Measurements from ENCODE around the gene RLN1. TPM values are rescaled to one million over a fixed set of nuclear protein-coding genes. Genes with fewer than 3 reads are reported as not detected.
"Not testable (repeated sequence)": the region's sequence is repeated elsewhere in the genome, so short reads cannot be mapped to it uniquely, and the experiment has no call there.

RLN1 gene, protein sequence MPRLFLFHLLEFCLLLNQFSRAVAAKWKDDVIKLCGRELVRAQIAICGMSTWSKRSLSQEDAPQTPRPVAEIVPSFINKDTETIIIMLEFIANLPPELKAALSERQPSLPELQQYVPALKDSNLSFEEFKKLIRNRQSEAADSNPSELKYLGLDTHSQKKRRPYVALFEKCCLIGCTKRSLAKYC
- 0.37 TPM in 1 of 2 replicates, not detected in the other for total RNA-seq (2014; rRNA removed; shearing (Covaris generic); ENCODE audit: low replicate concordance)

DNA sequence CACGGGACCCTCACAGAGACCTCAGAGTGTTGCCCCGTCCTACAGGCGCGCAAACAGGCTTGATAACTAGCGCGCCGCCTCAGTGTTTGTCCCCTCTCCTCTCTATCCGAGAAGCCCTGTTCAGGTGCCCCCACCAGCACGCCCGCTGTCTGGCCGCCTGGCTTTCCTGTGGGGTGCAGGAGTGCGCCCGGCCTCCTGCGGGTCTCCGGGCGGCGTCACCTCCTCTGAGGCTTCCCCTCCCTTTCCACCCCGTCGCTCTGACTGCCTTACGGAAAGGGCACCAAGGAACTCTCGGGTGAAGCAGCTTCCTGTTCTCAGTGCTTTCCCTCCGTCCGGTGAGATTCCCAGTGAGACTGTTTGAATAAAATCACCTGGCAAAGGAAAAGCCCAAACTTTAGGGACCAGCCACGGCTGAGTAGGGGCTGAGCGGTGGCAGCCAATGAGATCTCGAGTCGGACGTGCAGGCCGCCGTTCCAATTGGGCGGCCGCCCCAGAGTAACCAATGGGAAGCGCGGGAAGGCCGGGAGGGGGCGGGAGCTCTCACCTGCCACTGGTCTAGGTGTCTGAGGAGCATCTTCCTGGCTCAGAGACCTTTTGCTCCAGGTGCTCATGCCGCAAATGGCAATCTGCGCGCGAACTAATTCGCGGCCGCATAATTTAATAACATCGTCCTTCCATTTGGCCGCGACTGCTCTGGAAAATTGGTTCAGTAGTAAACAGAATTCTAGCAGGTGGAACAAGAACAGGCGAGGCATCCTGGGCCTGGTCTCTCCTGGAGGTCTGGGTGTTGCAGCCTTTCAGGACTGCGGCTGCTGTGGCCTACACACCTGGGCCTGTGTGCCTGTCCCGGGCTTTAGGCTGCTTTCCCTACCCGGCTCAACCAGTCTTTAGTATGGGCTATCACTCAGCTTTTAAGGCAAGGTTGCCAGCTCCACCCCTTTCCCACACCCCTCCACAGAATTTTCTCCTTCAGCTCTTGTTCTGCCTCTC is at the start of gene RLN1:
Gene RLN1, minus strand, starts transcription at position 885 of the 990 bp plus-strand sequence. Its CDS starts 130 bp downstream, at position 755.
- H3K4me3 ChIP-seq (ENCODE audit: low read length); H3K9me3 ChIP-seq (ENCODE audit: low read length); H3K9ac ChIP-seq (ENCODE audit: low read length); H3K27ac ChIP-seq (ENCODE audit: low read length); H3K27me3 ChIP-seq (ENCODE audit: low read length); DNase-seq; H4K20me1 ChIP-seq (ENCODE audit: insufficient read depth, low read depth, low read length); H3K9me2 ChIP-seq (replicated peaks; ENCODE audit: insufficient read depth, low read length); H3K79me2 ChIP-seq (ENCODE audit: low read length); H3K36me3 ChIP-seq (ENCODE audit: insufficient read depth, low read length): not testable (repeated sequence)
- Histone ChIP-seq H3K4me2 (ENCODE audit: low read depth, low read length, poor library complexity, severe bottlenecking) (peak within 1 kb of the TSS; percentile 10), H3K4me1 (ENCODE audit: low read length) (peaks cover 10% of the 10 kb centered on the region), H2AFZ (ENCODE audit: low read length) (peak within 1 kb of the TSS; percentile 80; the same call in 1 of the 2 replicates)

DNA sequence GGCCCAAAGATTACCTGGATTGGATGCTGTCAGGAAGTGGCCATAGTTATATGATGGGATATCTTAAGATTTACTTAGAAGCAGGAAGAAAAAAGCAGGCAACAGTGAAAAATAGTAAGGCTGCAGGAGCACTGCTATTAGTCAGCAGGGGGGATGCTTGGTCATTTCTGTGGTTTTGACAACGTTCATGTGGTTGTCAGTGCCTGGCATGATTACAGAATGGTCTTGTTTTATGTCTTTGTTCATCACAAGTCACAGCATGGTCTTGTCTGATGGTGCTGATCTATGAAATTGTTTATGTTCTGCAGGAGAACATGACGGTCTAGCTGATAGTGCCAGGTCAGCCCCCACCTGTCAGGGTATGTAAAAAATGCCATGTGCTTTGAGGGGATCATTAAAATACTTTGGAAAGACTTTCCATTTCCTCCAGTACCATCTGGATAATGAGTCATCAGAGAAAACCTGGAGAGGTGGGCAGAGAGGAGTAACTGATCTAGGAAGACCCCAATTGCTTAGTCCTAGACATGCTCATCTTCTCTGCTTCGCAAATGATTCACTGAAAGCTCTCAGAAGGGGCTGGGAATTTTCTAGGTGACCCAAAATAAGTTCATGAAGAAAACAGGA is 49.5 kb upstream of the RLN1 start:
- H3K9me2 ChIP-seq (replicated peaks; ENCODE audit: insufficient read depth, low read length): no peaks in the 10 kb centered on the region
- no peaks in the 10 kb centered on the region for H3K36me3 ChIP-seq (ENCODE audit: insufficient read depth, low read length)
- H3K27ac ChIP-seq (ENCODE audit: low read length): no peak overlapping the region
- no peak overlapping the region for H3K9ac ChIP-seq (ENCODE audit: low read length)
- H3K4me2 ChIP-seq (ENCODE audit: low read depth, low read length, poor library complexity, severe bottlenecking): no peak overlapping the region
- no peak overlapping the region for H2AFZ ChIP-seq (ENCODE audit: low read length)
- no peaks in the 10 kb centered on the region for H3K9me3 ChIP-seq (ENCODE audit: low read length)
- no peaks in the 10 kb centered on the region for H4K20me1 ChIP-seq (ENCODE audit: insufficient read depth, low read depth, low read length)
- no peak overlapping the region for H3K4me3 ChIP-seq (ENCODE audit: low read length)
- DNase-seq: no peak
- H3K79me2 ChIP-seq (ENCODE audit: low read length): no peaks in the 10 kb centered on the region
- no peaks in the 10 kb centered on the region for H3K27me3 ChIP-seq (ENCODE audit: low read length)
- peaks cover 12% of the 10 kb centered on the region for H3K4me1 ChIP-seq (ENCODE audit: low read length)

DNA sequence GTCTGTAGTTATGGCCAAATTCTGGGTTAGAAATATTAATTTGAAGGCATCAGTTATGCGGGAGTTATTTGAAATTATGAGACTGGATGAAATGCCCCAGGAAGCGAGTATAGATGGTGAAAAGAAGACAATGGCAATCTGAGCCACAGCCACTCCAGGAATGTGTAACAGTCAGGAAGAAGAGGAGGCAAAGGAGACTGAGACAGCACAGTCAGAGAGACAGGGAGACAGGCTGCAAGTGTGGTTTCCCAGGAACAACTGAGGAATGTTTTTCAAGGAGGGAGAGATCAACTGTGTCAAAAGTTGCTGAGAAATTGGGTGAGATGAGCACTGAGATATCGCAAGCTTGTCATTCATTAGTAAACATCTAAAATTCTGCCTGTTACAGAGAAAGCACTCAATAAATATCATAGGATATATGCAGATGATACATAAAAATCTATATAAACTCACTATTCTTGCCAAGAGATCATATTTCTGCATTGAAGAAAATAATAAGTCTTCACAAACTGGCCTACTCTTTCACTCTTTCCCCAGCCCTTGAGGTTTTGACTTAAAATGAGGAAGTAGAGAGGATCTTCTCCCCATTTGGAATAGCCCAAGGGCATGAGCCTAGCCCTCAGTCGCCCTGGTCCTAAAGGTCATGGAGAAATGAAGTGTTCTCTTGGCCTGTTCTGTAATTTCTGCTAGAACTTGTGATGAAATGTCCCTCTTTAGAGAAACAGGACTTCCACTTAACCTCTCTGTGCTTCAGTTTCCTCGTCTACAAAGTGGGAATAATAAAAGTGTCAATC is 48.5 kb upstream of the RLN1 start:
- H3K4me2 ChIP-seq (ENCODE audit: low read depth, low read length, poor library complexity, severe bottlenecking): no peak overlapping the region
- H3K36me3 ChIP-seq (ENCODE audit: insufficient read depth, low read length): no peaks in the 10 kb centered on the region
- DNase-seq: no peak
- H3K9ac ChIP-seq (ENCODE audit: low read length): no peak overlapping the region
- H3K9me2 ChIP-seq (replicated peaks; ENCODE audit: insufficient read depth, low read length): no peaks in the 10 kb centered on the region
- no peaks in the 10 kb centered on the region for H3K27me3 ChIP-seq (ENCODE audit: low read length)
- H3K4me1 ChIP-seq (ENCODE audit: low read length): peaks cover 12% of the 10 kb centered on the region
- H3K9me3 ChIP-seq (ENCODE audit: low read length): no peaks in the 10 kb centered on the region
- no peaks in the 10 kb centered on the region for H4K20me1 ChIP-seq (ENCODE audit: insufficient read depth, low read depth, low read length)
- no peaks in the 10 kb centered on the region for H3K79me2 ChIP-seq (ENCODE audit: low read length)
- no peak overlapping the region for H2AFZ ChIP-seq (ENCODE audit: low read length)
- H3K4me3 ChIP-seq (ENCODE audit: low read length): no peak overlapping the region
- H3K27ac ChIP-seq (ENCODE audit: low read length): no peak overlapping the region

DNA sequence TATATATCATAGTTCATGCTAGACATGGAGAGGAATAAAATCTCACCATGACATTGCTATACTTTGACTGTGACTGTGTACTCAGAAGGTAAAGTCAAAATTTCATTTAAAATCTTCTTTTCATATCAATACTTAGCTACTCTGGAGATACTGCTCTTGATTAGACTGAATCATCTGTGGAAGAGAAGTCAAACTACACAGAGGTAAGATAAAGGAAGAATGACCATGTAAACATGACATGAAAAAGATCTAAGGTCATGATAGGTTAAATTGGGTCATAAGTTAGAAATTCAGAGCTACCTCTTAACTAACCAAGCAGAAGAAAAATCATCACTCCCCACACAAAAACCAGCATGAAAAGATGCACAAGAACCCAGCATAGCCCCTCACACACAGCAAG is 44.8 kb upstream of the RLN1 start:
- no peak overlapping the region for H3K27ac ChIP-seq (ENCODE audit: low read length)
- no peak overlapping the region for H2AFZ ChIP-seq (ENCODE audit: low read length)
- H3K79me2 ChIP-seq (ENCODE audit: low read length): no peaks in the 10 kb centered on the region
- no peak overlapping the region for H3K4me3 ChIP-seq (ENCODE audit: low read length)
- no peak overlapping the region for H3K9ac ChIP-seq (ENCODE audit: low read length)
- no peaks in the 10 kb centered on the region for H3K27me3 ChIP-seq (ENCODE audit: low read length)
- H3K4me1 ChIP-seq (ENCODE audit: low read length): peaks cover 24% of the 10 kb centered on the region
- no peak for DNase-seq
- no peaks in the 10 kb centered on the region for H3K9me2 ChIP-seq (replicated peaks; ENCODE audit: insufficient read depth, low read length)
- H3K9me3 ChIP-seq (ENCODE audit: low read length): no peaks in the 10 kb centered on the region
- no peaks in the 10 kb centered on the region for H4K20me1 ChIP-seq (ENCODE audit: insufficient read depth, low read depth, low read length)
- H3K4me2 ChIP-seq (ENCODE audit: low read depth, low read length, poor library complexity, severe bottlenecking): no peak overlapping the region
- no peaks in the 10 kb centered on the region for H3K36me3 ChIP-seq (ENCODE audit: insufficient read depth, low read length)

- Histone ChIP-seq H3K9me2 (replicated peaks; ENCODE audit: insufficient read depth, low read length) (no peaks in the 10 kb centered on the region), H4K20me1 (ENCODE audit: insufficient read depth, low read depth, low read length) (no peaks in the 10 kb centered on the region), H3K4me2 (ENCODE audit: low read depth, low read length, poor library complexity, severe bottlenecking) (no peak overlapping the region), H3K4me3 (ENCODE audit: low read length) (no peak overlapping the region), H3K27me3 (ENCODE audit: low read length) (no peaks in the 10 kb centered on the region), H3K27ac (ENCODE audit: low read length) (no peak overlapping the region), H3K36me3 (ENCODE audit: insufficient read depth, low read length) (no peaks in the 10 kb centered on the region), H3K9me3 (ENCODE audit: low read length) (no peaks in the 10 kb centered on the region), H3K9ac (ENCODE audit: low read length) (no peak overlapping the region), H2AFZ (ENCODE audit: low read length) (no peak overlapping the region), H3K79me2 (ENCODE audit: low read length) (no peaks in the 10 kb centered on the region), H3K4me1 (ENCODE audit: low read length) (peaks cover 24% of the 10 kb centered on the region)
- peak; percentile 45 for DNase-seq
These were observed 42.8 kb upstream of the RLN1 start for GRCh38 chr9:5382479-5382878.

DNA sequence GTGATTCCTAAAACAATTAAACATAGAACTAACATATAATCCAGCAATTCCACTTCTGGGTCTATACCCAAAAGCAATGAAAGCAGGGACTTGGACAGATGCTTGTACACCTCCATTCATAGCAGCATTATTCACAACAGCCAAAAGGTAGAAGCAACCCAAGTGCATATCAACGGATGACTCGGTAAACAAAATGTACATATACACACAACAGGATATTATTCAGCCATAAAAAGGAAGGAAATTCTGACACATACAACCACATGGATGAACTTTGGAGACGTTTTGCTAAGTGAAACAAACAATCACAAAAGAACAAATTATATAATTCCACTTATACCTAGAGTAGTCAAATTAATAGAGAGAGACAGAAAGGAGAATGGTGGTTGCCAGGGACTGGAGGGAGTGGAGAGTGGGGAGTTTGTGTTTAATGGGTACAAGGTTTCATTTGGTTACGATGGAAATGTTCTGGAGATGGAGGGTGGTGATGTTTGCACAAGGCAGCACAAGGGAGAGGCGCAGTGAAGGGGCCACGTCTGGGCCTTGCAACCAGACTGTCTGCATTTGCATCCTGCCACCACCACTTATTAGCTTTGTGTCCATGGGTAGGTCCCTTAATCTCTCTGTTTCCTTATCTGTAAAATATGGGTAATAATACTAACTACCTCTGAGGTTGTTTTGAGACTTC is 36.3 kb upstream of the RLN1 start:
- no peaks in the 10 kb centered on the region for H3K79me2 ChIP-seq (ENCODE audit: low read length)
- H3K27ac ChIP-seq (ENCODE audit: low read length): no peak overlapping the region
- H4K20me1 ChIP-seq (ENCODE audit: insufficient read depth, low read depth, low read length): no peaks in the 10 kb centered on the region
- no peaks in the 10 kb centered on the region for H3K9me3 ChIP-seq (ENCODE audit: low read length)
- no peak overlapping the region for H3K9ac ChIP-seq (ENCODE audit: low read length)
- no peak overlapping the region for H3K4me2 ChIP-seq (ENCODE audit: low read depth, low read length, poor library complexity, severe bottlenecking)
- no peaks in the 10 kb centered on the region for H3K27me3 ChIP-seq (ENCODE audit: low read length)
- no peak for DNase-seq
- H2AFZ ChIP-seq (ENCODE audit: low read length): no peak overlapping the region
- H3K4me1 ChIP-seq (ENCODE audit: low read length): no peaks in the 10 kb centered on the region
- no peak overlapping the region for H3K4me3 ChIP-seq (ENCODE audit: low read length)
- no peaks in the 10 kb centered on the region for H3K36me3 ChIP-seq (ENCODE audit: insufficient read depth, low read length)
- no peaks in the 10 kb centered on the region for H3K9me2 ChIP-seq (replicated peaks; ENCODE audit: insufficient read depth, low read length)

DNA sequence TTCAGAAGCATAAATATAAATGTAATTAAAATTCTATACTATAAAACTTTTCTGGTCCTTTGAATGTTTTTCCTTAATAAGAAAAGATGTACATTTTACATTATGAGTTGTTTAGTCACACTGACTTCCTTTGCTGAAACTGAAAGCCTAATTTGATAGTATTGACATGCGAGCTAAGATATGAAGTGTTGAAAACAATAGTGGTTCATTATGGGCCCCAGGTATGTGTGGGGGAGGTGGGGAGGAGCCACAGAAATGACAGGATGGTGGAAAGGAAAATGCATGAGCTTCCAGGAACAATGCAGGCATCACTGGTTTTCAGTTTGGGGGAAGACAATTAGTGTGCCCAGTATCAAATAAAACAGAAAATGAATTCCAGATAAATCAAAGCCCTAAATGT is 35.4 kb upstream of the RLN1 start:
- Histone ChIP-seq H3K27ac (ENCODE audit: low read length) (no peak overlapping the region), H3K9me2 (replicated peaks; ENCODE audit: insufficient read depth, low read length) (no peaks in the 10 kb centered on the region), H2AFZ (ENCODE audit: low read length) (no peak overlapping the region), H4K20me1 (ENCODE audit: insufficient read depth, low read depth, low read length) (no peaks in the 10 kb centered on the region), H3K27me3 (ENCODE audit: low read length) (no peaks in the 10 kb centered on the region), H3K36me3 (ENCODE audit: insufficient read depth, low read length) (no peaks in the 10 kb centered on the region), H3K9me3 (ENCODE audit: low read length) (no peaks in the 10 kb centered on the region), H3K4me2 (ENCODE audit: low read depth, low read length, poor library complexity, severe bottlenecking) (no peak overlapping the region), H3K9ac (ENCODE audit: low read length) (no peak overlapping the region), H3K4me1 (ENCODE audit: low read length) (no peaks in the 10 kb centered on the region), H3K79me2 (ENCODE audit: low read length) (no peaks in the 10 kb centered on the region), H3K4me3 (ENCODE audit: low read length) (no peak overlapping the region)
- no peak for DNase-seq
